Measurements from ENCODE around the gene SLC19A1. TPM values are rescaled to one million over a fixed set of nuclear protein-coding genes. Genes with fewer than 3 reads are reported as not detected.

The SLC19A1 gene
- total and polyA plus RNA-seq, 4 donors, result 8.4 to 28.0 (median 13.0) TPM

GRCh38 chr21:45559216-45560105, 17.2 kb upstream of the SLC19A1 start:
- Histone ChIP-seq H3K36me3 (ENCODE audit: control insufficient read depth in 4 of 4, insufficient read depth in 3 of 4, low read depth in 1 of 4, low read length in 3 of 4) (no peaks in the 10 kb centered on the region), H3K4me1 (ENCODE audit: control insufficient read depth in 4 of 4, insufficient read depth in 4 of 4, low read length in 3 of 4) (peaks cover 0 to 9% (median 6%) of the 10 kb centered on the region in 4 donors), H3K9ac (ENCODE audit: low read depth in 1 of 2, low read length in 2 of 2) (no peak overlapping the region), H3K27me3 (ENCODE audit: control insufficient read depth in 4 of 4, insufficient read depth in 4 of 4, low read length in 3 of 4) (peaks cover 0 to 8% (median 1%) of the 10 kb centered on the region in 4 donors), H3K4me3 (ENCODE audit: low read depth in 1 of 3, low read length in 3 of 3) (no peak overlapping the region), H3K27ac (ENCODE audit: low read depth in 1 of 2, low read length in 2 of 2) (no peak overlapping the region), H3K9me3 (ENCODE audit: control insufficient read depth in 4 of 4, low read length in 3 of 4) (no peaks in the 10 kb centered on the region)
- TF ChIP-seq YY1 (IDR thresholded peaks at IDR 0.05), result no peak
- no peak for TF ChIP-seq GABPA (IDR thresholded peaks at IDR 0.05 in 1 of 2, conservative IDR thresholded peaks at IDR 0.05 in 1 of 2)
- TF ChIP-seq, protein P1, sequence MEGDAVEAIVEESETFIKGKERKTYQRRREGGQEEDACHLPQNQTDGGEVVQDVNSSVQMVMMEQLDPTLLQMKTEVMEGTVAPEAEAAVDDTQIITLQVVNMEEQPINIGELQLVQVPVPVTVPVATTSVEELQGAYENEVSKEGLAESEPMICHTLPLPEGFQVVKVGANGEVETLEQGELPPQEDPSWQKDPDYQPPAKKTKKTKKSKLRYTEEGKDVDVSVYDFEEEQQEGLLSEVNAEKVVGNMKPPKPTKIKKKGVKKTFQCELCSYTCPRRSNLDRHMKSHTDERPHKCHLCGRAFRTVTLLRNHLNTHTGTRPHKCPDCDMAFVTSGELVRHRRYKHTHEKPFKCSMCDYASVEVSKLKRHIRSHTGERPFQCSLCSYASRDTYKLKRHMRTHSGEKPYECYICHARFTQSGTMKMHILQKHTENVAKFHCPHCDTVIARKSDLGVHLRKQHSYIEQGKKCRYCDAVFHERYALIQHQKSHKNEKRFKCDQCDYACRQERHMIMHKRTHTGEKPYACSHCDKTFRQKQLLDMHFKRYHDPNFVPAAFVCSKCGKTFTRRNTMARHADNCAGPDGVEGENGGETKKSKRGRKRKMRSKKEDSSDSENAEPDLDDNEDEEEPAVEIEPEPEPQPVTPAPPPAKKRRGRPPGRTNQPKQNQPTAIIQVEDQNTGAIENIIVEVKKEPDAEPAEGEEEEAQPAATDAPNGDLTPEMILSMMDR (IDR thresholded peaks at IDR 0.05; ENCODE audit: low read depth, low read length, missing input control), result no peak
- TF ChIP-seq NR2F2 (IDR thresholded peaks at IDR 0.05), result no peak
- no peak for TF ChIP-seq ATF3 (IDR thresholded peaks at IDR 0.05)
- no peak for TF ChIP-seq EGR1 (IDR thresholded peaks at IDR 0.05; ENCODE audit: low read depth in 2 of 2)
- no peak for TF ChIP-seq TAF1 (conservative IDR thresholded peaks at IDR 0.05)
- no peak for TF ChIP-seq SP1 (IDR thresholded peaks at IDR 0.05)
- no peak for TF ChIP-seq RXRA (IDR thresholded peaks at IDR 0.05)
- no peak for TF ChIP-seq MAX (IDR thresholded peaks at IDR 0.05)
- TF ChIP-seq HNF4G (IDR thresholded peaks at IDR 0.05), result no peak
- TF ChIP-seq JUND (IDR thresholded peaks at IDR 0.05), result no peak
- TF ChIP-seq REST (IDR thresholded peaks at IDR 0.05), result no peak
- no peak for TF ChIP-seq HNF4A (conservative IDR thresholded peaks at IDR 0.05)
- TF ChIP-seq FOXA1 (IDR thresholded peaks at IDR 0.05), result no peak
- no peak for TF ChIP-seq RAD21 (IDR thresholded peaks at IDR 0.05)
- TF ChIP-seq, protein P2, sequence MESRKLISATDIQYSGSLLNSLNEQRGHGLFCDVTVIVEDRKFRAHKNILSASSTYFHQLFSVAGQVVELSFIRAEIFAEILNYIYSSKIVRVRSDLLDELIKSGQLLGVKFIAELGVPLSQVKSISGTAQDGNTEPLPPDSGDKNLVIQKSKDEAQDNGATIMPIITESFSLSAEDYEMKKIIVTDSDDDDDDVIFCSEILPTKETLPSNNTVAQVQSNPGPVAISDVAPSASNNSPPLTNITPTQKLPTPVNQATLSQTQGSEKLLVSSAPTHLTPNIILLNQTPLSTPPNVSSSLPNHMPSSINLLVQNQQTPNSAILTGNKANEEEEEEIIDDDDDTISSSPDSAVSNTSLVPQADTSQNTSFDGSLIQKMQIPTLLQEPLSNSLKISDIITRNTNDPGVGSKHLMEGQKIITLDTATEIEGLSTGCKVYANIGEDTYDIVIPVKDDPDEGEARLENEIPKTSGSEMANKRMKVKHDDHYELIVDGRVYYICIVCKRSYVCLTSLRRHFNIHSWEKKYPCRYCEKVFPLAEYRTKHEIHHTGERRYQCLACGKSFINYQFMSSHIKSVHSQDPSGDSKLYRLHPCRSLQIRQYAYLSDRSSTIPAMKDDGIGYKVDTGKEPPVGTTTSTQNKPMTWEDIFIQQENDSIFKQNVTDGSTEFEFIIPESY (IDR thresholded peaks at IDR 0.05), result no peak
- no peak for DNase-seq (ENCODE audit: low spot score)
- 87% methylated on average over 29 of the region's 29 CpGs for WGBS
